ENCODE results near the gene SAMD8.
"Not testable (repeated sequence)": the region's sequence is repeated elsewhere in the genome, so short reads cannot be mapped to it uniquely, and the experiment has no call there.

Gene SAMD8

GRCh38 chr10:75191821-75192568, 80.5 kb downstream of the SAMD8 start:
- DNase-seq (ENCODE audit: low read depth in 2 of 3, low spot score in 2 of 3): no peak

GRCh38 chr10:75194625-75195024, 83.2 kb downstream of the SAMD8 start:
- not testable (repeated sequence) for DNase-seq (ENCODE audit: low read depth in 2 of 3, low spot score in 2 of 3)

- DNase-seq (ENCODE audit: low read depth in 2 of 3, low spot score in 2 of 3): no peak
Measured at GRCh38 chr10:75195035-75195763, 83.7 kb downstream of the SAMD8 start.

GRCh38 chr10:75197066-75197465, 85.6 kb downstream of the SAMD8 start:
- DNase-seq (ENCODE audit: low read depth in 2 of 3, low spot score in 2 of 3): no peak

- DNase-seq (ENCODE audit: low read depth in 2 of 3, low spot score in 2 of 3): no peak
Measured at GRCh38 chr10:75197906-75198305, 86.5 kb downstream of the SAMD8 start.

GRCh38 chr10:75199949-75200348, 88.5 kb downstream of the SAMD8 start:
- not testable (repeated sequence) for DNase-seq (ENCODE audit: low read depth in 2 of 3, low spot score in 2 of 3)

GRCh38 chr10:75201793-75202307, 90.4 kb downstream of the SAMD8 start:
- DNase-seq (ENCODE audit: low read depth in 2 of 3, low spot score in 2 of 3): no peak

GRCh38 chr10:75202321-75203045, 91.0 kb downstream of the SAMD8 start:
- no peak for DNase-seq (ENCODE audit: low read depth in 2 of 3, low spot score in 2 of 3)

GRCh38 chr10:75203046-75203620, 91.7 kb downstream of the SAMD8 start:
- not testable (repeated sequence) for DNase-seq (ENCODE audit: low read depth in 2 of 3, low spot score in 2 of 3)

- DNase-seq (ENCODE audit: low read depth in 2 of 3, low spot score in 2 of 3): no peak
Measured at GRCh38 chr10:75203724-75204123, 92.3 kb downstream of the SAMD8 start.

GRCh38 chr10:75205908-75206307, 94.5 kb downstream of the SAMD8 start:
- no peak for DNase-seq (ENCODE audit: low read depth in 2 of 3, low spot score in 2 of 3)

- not testable (repeated sequence) for DNase-seq (ENCODE audit: low read depth in 2 of 3, low spot score in 2 of 3)
Measured at GRCh38 chr10:75206638-75207037, 95.2 kb downstream of the SAMD8 start.

- no peak for DNase-seq (ENCODE audit: low read depth in 2 of 3, low spot score in 2 of 3)
Measured at GRCh38 chr10:75207079-75207856, 95.8 kb downstream of the SAMD8 start.

- DNase-seq (ENCODE audit: low read depth in 2 of 3, low spot score in 2 of 3): no peak
Measured at GRCh38 chr10:75207857-75208144, 96.3 kb downstream of the SAMD8 start.

- DNase-seq (ENCODE audit: low read depth in 2 of 3, low spot score in 2 of 3): no peak
Measured at GRCh38 chr10:75208181-75208580, 96.7 kb downstream of the SAMD8 start.

GRCh38 chr10:75209086-75209920, 97.8 kb downstream of the SAMD8 start:
- no peak for DNase-seq (ENCODE audit: low read depth in 2 of 3, low spot score in 2 of 3)

- DNase-seq (ENCODE audit: low read depth in 2 of 3, low spot score in 2 of 3): peak; percentile 37 to 48 (median 39)
Measured at GRCh38 chr10:75209921-75210281, 98.4 kb downstream of the SAMD8 start.

- DNase-seq (ENCODE audit: low read depth in 2 of 3, low spot score in 2 of 3): peak; percentile 90 to 93 (median 93)
Measured at GRCh38 chr10:75210282-75211006, 99.0 kb downstream of the SAMD8 start, which contains the start of gene VDAC2. TSS of gene VDAC2 (plus strand) at chr10:75210796. CDS start at chr10:75211159, 363 bp downstream.
